SK-N-SH treated with all-trans-retinoic acid at 6 μM for 48 hours (cell line): ENCODE measurements around the gene DENND1B.

Experiments
- ARNTL ChIP-seq: fragments of 450-650 bp; formaldehyde crosslinking; IDR thresholded peaks from 2 replicates; pipeline ENCODE4 v1.5.0; 2020; ENCODE audit warnings: low read depth, mild to moderate bottlenecking, moderate library complexity, borderline replicate concordance
- BACH2 ChIP-seq: fragments of 250-450 bp; sonication (Bioruptor Pico); IDR thresholded peaks from 2 replicates; pipeline ENCODE4 v1.9.0; 2021; ENCODE audit warnings: mild to moderate bottlenecking, borderline replicate concordance
- CSDC2 ChIP-seq: fragments of 250-450 bp; sonication (Bioruptor Pico); IDR thresholded peaks from 2 replicates; pipeline ENCODE4 v1.5.0; 2020; ENCODE audit warnings: mild to moderate bottlenecking, moderate library complexity
- ESRRG ChIP-seq: fragments of 250-450 bp; sonication (Bioruptor Pico); IDR thresholded peaks from 2 replicates; pipeline ENCODE4 v1.6.1; 2021; ENCODE audit warnings: mild to moderate bottlenecking
- OSR1 ChIP-seq: fragments of 250-450 bp; sonication (Bioruptor Pico); IDR thresholded peaks from 2 replicates; pipeline ENCODE4 v1.8.0; 2022; ENCODE audit warnings: moderate library complexity, mild to moderate bottlenecking, inconsistent platforms
- RARB ChIP-seq: fragments of 250-450 bp; sonication (Bioruptor Pico); IDR thresholded peaks from 2 replicates; pipeline ENCODE4 v1.8.0; 2021; ENCODE audit warnings: mild to moderate bottlenecking, moderate library complexity
- SNAI2 ChIP-seq: fragments of 250-450 bp; sonication (Bioruptor Pico); IDR thresholded peaks from 2 replicates; pipeline ENCODE4 v1.5.0; 2020; ENCODE audit warnings: mild to moderate bottlenecking, moderate library complexity
- TCF4 ChIP-seq: fragments of 250-450 bp; sonication (Bioruptor Pico); IDR thresholded peaks from 2 replicates; pipeline ENCODE4 v1.8.0; 2021; ENCODE audit warnings: mild to moderate bottlenecking, moderate library complexity, borderline replicate concordance
- TOX ChIP-seq: fragments of 250-450 bp; sonication (Bioruptor Pico); IDR thresholded peaks from 2 replicates; pipeline ENCODE4 v1.8.0; 2021; ENCODE audit warnings: mild to moderate bottlenecking, moderate library complexity, borderline replicate concordance
- ZFP30 ChIP-seq: fragments of 450-650 bp; formaldehyde crosslinking; IDR thresholded peaks from 2 replicates; pipeline ENCODE4 v1.5.0; 2022; ENCODE audit warnings: mild to moderate bottlenecking, moderate library complexity
- ZNF8 ChIP-seq: fragments of 450-650 bp; formaldehyde crosslinking; IDR thresholded peaks from 2 replicates; pipeline ENCODE4 v1.5.0; 2020; ENCODE audit warnings: mild to moderate bottlenecking, moderate library complexity
- TF ChIP-seq, protein P1 (sequence below): fragments of 250-450 bp; sonication (Bioruptor Pico); IDR thresholded peaks from 2 replicates; pipeline ENCODE4 v1.5.1; 2020; ENCODE audit warnings: low read depth, mild to moderate bottlenecking, moderate library complexity
- TF ChIP-seq, protein P2 (sequence below): fragments of 250-450 bp; sonication (Bioruptor Pico); IDR thresholded peaks from 2 replicates; pipeline ENCODE4 v1.8.0; 2020; ENCODE audit warnings: mild to moderate bottlenecking, moderate library complexity, borderline replicate concordance

DNA sequence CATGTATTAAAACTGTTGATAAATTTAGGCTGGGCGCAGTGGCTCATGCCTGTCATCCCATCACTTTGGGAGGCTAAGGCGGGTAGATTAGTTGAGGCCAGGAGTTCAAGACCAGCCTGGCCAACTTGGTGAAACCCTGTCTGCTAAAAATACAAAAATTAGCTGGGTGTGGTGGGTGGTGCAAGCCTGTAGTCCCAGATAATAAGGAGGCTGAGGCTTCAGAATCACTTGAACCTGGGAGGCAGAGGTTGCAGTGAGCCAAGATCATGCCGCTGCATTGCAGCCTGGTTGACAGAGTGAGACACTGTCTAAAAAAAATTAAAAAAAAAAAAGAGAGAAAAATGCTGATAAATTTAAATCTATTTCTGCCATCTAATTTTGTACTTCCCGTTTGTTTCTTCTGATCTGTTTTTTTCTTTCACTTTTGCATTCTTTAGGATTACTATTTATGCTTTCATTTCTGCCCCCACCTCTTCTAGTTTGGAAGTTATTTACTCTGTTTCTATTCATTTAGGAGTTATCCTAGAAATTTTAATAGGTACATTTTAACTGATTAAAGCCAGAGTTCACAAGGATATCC is 3.2 kb upstream of the DENND1B start:
- TF ChIP-seq CSDC2 (CRISPR knock-in tag) (no peak), OSR1 (CRISPR knock-in tag) (no peak), BACH2 (CRISPR knock-in tag) (no peak), ARNTL (no peak), TCF4 (CRISPR knock-in tag) (no peak), ESRRG (CRISPR knock-in tag) (no peak), ZNF8 (CRISPR knock-in tag) (no peak), ZFP30 (no peak), TOX (CRISPR knock-in tag) (no peak), SNAI2 (no peak), RARB (CRISPR knock-in tag) (no peak)
- TF ChIP-seq, protein P1, sequence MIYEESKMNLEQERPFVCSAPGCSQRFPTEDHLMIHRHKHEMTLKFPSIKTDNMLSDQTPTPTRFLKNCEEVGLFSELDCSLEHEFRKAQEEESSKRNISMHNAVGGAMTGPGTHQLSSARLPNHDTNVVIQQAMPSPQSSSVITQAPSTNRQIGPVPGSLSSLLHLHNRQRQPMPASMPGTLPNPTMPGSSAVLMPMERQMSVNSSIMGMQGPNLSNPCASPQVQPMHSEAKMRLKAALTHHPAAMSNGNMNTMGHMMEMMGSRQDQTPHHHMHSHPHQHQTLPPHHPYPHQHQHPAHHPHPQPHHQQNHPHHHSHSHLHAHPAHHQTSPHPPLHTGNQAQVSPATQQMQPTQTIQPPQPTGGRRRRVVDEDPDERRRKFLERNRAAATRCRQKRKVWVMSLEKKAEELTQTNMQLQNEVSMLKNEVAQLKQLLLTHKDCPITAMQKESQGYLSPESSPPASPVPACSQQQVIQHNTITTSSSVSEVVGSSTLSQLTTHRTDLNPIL, result no peak
- TF ChIP-seq, protein P2, sequence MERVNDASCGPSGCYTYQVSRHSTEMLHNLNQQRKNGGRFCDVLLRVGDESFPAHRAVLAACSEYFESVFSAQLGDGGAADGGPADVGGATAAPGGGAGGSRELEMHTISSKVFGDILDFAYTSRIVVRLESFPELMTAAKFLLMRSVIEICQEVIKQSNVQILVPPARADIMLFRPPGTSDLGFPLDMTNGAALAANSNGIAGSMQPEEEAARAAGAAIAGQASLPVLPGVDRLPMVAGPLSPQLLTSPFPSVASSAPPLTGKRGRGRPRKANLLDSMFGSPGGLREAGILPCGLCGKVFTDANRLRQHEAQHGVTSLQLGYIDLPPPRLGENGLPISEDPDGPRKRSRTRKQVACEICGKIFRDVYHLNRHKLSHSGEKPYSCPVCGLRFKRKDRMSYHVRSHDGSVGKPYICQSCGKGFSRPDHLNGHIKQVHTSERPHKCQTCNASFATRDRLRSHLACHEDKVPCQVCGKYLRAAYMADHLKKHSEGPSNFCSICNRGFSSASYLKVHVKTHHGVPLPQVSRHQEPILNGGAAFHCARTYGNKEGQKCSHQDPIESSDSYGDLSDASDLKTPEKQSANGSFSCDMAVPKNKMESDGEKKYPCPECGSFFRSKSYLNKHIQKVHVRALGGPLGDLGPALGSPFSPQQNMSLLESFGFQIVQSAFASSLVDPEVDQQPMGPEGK (CRISPR knock-in tag), result no peak
